Right ventricle myocardium inferior (tissue), 1 donor: Measurements from ENCODE around the gene RNF145. TPM values are rescaled to one million over a fixed set of nuclear protein-coding genes. Genes with fewer than 3 reads are reported as not detected.
"Not testable (repeated sequence)": the region's sequence is repeated elsewhere in the genome, so short reads cannot be mapped to it uniquely, and the experiment has no call there.

Source experiments
- ATAC-seq: fragments of 200-7000 bp; cut with Tn5 transposase; one replicate; pipeline ENCODE4 v1.9.1; 2020; ENCODE audit warnings: mild to moderate bottlenecking, moderate library complexity
- DNase-seq: peaks from one replicate; pipeline ENCODE4 v3.0.0; 2021; ENCODE audit errors: missing footprints
- intact Hi-C: fragments of 100-400 bp; cut with DNase I; formaldehyde crosslinking; loops from one replicate; pipeline ENCODE4 v1.11.0; 2022
- long read RNA-seq: library from polyadenylated mRNA; unstranded; transcript quantifications from one replicate; pipeline ENCODE4 v2.0.0, GENCODE V29; 2021
- total RNA-seq: library from RNA; stranded (reverse); fragmentation: NEBNext Ultra II Directional; extraction: Animal tissue kit (Norgen Biotek cat#: 25700); gene quantifications from one replicate; pipeline ENCODE4 v1.2.1, GENCODE V29; 2021
- donor health status: DM: no; HTN: yes; CAD: no; lungs with severe emphysema.

Gene RNF145, protein sequence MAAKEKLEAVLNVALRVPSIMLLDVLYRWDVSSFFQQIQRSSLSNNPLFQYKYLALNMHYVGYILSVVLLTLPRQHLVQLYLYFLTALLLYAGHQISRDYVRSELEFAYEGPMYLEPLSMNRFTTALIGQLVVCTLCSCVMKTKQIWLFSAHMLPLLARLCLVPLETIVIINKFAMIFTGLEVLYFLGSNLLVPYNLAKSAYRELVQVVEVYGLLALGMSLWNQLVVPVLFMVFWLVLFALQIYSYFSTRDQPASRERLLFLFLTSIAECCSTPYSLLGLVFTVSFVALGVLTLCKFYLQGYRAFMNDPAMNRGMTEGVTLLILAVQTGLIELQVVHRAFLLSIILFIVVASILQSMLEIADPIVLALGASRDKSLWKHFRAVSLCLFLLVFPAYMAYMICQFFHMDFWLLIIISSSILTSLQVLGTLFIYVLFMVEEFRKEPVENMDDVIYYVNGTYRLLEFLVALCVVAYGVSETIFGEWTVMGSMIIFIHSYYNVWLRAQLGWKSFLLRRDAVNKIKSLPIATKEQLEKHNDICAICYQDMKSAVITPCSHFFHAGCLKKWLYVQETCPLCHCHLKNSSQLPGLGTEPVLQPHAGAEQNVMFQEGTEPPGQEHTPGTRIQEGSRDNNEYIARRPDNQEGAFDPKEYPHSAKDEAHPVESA
- total RNA-seq: 21.9 TPM
- long read RNA-seq, partial matches to known transcripts: 4 of 4 reads
- long read RNA-seq, other reads (novel, unspliced or antisense): 0 of 4 reads

DNA sequence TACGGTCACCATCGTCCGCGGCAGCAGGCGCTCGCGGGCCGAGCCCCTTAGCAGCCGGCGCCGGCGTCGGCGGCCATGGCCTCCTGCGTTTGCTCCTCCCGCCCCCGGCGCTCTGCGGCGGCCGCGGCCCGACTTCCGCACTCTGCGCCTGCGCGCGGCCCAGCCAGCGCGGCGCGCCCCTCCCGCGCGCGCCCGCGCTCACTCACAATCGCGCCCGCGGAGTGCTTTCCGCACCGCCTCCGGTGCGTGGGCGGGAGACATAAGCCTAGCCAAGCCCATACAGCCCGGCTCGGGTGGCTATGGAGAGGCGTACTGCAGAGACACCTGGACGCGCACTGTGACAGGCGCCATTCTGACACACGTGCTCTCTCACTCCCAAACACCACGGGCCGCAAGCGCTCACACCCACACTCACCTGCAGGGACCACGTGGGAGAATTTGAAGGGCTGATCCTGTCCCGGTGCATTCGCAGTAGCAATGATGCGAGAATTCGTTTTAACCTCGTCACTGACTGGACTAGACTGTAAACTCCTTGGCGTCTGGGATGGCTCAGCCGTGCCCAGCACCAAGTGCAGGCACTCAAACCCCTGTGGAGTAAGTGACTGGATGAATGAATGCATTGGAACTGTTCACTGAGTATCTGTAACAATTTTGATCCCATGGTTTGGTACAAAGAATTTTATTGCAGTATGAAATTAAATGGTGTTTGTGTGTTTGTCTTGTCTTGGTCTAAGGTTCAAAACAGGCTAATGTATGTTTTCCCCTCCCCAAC is at the start of gene RNF145:
Gene RNF145 (minus strand): TSS at position 116 of the 772 bp plus-strand sequence. CDS start 5,936 bp downstream, outside the sequence.
- peak; percentile 82 for ATAC-seq
- peak; percentile 95 for DNase-seq
- intact Hi-C loops: loop anchor here (2.0 to 5.0 kb wide), 3 partner anchors 35 to 53 kb away; partner anchors contain the start of gene UBLCP1

DNA sequence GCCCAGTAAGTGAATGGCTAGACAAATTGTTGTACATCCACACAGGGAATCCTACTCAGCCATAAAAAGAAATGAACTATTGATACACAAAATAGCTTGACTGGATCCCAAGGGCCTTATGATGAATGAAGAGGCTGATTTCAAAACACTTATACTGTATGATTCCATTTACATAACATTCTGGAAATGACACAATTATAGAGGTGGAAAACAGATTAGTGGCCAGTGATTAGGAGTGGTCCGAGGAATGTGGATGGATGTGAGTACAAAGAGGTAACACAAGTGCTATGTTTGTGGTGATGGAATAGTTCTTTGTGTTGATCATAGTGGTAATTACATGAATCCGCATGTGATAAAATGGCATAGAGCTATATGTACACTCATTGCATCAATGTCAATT is 49.0 kb upstream of the RNF145 start:
- ATAC-seq: no peak

DNA sequence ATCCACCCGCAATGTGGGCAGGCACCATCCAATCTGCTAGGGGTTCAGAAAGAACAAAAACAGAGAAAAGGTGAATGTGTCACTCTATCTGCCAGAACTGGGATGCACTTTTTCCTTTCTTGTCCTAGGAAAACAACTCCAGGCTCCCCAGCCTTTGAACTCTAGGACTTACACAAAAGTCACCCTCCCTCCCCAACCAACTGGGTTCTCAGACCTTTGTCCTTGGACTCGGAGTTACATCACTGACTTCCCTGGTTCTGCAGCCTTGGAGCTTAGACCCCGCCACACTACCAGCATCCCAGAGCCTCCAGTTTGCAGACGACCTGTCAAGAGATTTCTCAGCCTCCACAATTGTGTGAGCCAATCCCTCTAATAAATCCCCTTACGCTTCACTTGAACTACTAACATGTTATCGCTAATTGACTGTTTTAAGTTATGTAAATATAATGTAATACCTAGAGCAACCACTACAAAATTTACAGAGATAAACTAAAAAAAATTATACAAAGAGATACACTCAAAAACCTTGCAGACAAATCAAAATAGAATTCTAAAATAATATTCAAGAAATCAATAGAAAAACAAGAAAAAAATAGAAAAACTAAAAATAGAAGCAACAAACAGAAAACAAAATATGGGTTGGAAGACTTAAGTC is 48.4 kb upstream of the RNF145 start:
- intact Hi-C loops: no loop called here
- no peak for DNase-seq

More for the DNA sequence above, 49.0 kb upstream of the RNF145 start:
- intact Hi-C loops: no loop called here
- no peak for DNase-seq

DNA sequence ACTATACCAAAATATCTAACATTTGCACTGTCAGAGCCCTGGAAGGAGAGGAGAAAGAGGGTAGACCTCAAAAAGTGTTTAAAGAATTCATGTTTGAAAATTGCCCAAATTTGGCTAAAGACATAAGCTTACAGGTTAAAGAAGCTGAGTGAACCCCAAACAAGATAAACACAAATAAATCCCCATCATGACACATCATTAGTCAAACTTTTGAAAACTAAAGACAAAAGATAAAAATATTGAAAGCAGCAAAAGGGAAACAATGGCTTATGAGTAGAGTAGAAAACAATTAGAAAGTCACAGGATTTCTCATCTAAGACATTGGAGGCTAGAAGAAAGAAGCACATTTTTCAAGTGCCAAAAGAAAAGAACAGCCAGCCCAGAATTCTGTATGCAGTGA is 47.7 kb upstream of the RNF145 start:
- intact Hi-C loops: no loop called here
- no peak for DNase-seq
- no peak for ATAC-seq

More for the DNA sequence above, 48.4 kb upstream of the RNF145 start:
- no peak for ATAC-seq

DNA sequence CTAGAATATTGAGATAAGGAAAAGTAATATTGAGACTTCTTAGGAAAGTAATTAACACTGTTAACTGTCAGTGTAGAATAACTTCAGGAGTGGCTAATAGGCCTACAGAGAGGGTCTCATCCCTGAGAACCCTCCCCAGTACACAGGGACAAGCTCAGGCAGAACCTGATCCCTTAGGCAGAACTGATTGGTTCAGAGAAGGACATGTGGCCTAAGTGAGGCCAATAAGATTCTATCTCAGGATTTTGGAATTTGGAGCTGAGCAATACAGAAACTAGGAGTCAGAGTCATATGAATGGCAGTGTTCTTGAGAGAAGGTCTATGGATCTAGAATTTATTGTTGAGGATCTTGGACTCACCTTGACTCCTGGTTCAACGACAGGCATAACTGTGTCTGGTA is 42.8 kb upstream of the RNF145 start:
- intact Hi-C loops: no loop called here
- no peak for DNase-seq
- no peak for ATAC-seq

DNA sequence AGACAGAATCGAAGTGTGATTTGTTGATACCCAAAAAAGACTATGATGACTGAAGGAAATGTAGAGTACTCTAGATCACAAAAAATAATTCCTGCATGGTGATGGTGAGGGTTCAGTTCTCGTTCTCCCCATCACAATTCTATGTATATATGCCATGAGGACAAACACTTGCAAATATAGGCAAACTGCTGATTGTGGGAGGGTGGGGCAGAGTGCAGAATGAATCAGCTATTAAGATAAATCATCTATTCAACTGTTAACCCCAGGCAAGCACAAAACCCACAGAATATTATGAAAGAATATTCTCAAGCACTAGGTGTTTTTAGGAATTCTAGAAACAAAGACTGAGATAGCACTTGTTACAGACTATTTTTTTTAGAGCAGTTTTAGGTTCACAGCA is 39.8 kb upstream of the RNF145 start:
- intact Hi-C loops: no loop called here
- no peak for DNase-seq
- no peak for ATAC-seq

DNA sequence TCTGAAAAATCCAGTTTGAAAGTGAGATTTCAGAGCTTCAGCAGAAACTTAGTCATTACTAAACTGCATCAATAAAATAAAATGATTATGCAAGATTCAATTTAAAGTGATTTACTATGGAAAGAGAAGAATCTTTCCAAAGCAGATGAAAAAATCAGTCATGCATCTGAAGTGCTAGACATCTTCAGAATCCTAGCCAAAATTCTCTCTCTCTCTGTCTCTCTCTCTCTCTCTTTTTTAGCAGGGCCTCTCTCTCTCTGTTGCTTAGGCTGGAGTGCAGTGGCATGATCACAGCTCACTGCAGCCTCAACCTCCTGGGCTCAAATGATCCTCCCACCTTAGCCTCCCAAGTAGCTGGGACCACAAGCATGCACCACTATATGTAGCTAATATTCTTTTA is 35.5 kb upstream of the RNF145 start:
- ATAC-seq (no peak), DNase-seq (no peak)
- intact Hi-C loops: no loop called here

DNA sequence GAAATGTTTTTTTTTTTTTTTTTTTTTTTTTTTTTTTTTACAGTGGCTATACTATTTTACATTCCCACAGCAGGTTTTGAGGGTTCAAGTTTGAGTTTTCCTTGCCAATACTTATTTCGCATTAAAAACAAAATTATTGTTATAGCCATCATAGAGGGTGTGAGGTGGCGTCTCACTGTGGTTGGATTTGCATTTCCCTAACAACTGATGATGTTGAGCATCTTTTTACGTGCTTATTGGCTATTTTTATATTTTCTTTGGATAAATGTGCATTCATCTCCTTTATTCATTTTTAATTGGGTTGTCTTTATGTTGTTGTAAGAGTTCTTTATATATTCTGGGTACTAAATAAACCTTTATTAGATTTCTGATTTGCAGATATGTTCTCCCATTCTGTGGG is 34.8 kb upstream of the RNF145 start:
- intact Hi-C loops: no loop called here
- no peak for ATAC-seq
- DNase-seq: no peak

DNA sequence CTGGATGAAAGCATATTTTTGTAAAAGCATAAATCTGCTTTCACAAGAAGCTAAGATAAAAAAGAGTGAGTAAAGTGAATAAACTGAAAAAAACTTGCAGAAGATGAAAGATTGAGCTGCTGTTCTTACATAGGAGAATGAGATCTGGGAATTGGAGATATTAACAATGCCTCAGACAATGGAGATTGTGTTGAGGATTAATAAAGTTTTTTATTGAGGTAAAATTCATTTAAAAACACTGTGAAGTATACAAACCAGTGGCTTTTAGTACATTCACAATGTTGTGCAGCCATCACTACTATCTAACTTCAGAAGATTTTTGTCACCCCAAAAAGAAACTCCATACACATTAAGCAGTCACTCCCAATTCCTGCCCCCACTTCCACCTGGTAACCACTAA is 34.0 kb upstream of the RNF145 start:
- no peak for ATAC-seq
- DNase-seq: no peak
- intact Hi-C loops: no loop called here

DNA sequence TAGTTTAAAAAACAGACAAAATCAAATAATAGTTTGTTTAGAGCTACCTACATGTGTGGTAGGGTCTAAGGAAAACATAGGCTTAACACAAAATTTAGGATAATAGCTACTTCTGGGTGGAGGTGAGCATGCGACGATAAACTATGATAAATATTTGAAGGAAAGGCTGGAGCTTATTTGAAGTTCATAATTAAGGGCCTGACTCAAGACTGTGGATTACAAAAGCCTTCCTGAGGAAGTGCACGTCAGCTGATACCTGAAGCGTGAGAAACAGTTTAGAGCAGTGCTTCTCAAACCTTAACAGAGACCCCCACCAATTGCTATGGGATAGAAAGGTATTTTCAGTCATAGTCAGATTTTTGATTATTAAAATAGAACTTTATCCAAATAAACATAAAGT is 33.3 kb upstream of the RNF145 start:
- ATAC-seq (no peak), DNase-seq (no peak)
- intact Hi-C loops: no loop called here

DNA sequence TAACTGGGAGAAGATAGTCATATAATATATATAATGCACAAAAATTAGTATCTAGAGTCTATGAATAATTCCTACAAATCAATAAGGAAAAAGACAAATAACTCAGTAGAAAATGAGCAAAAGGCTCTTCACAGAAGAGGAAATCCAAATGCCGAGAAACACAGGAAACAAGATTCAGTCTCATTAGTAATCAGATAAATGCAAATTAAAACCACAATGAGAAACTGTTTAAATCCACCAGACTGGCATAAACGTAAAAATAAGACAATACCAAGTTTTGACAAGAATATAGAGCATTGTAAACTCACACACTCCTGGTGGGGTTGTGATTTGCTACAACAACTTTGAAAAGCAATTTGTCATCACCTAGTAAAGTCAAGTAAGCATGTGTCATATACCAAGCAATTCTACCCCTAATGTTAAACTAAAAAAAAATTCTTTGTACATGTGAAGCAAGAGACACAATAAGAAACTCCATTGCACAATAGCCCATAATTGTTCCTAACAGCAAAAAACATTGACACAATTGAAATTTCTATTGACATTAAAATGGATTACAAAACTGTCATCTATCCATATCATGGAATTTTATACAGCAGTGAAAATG is 32.7 kb upstream of the RNF145 start:
- DNase-seq: no peak
- intact Hi-C loops: no loop called here
- no peak for ATAC-seq

DNA sequence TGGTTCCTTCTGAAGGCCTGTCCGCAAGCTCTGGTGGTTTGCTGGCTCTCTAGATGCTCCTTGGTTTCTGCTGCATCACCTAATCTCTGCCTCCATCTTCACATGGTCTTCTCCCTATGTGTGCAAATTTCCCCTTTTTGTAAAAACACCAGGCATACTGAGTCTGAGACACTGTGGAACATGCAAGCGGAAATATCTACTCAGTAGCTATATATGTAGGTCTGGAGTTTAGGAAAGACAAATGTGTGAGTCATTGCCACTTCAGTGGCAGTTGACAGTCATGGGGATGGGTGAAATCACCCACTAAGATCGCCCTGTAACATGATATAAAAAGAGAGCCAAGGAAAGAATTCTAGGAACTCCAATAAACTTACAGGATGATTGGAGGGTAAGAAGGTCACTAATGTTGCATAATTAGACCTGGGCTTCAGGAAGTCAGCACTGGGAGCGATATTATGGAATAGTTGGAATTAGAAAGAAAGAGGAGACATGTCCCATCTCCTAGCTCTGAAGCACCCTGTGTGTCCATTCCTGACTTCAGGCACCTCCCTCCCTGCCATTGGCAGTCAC is 31.0 kb upstream of the RNF145 start:
- DNase-seq: no peak
- ATAC-seq: no peak
- intact Hi-C loops: no loop called here

DNA sequence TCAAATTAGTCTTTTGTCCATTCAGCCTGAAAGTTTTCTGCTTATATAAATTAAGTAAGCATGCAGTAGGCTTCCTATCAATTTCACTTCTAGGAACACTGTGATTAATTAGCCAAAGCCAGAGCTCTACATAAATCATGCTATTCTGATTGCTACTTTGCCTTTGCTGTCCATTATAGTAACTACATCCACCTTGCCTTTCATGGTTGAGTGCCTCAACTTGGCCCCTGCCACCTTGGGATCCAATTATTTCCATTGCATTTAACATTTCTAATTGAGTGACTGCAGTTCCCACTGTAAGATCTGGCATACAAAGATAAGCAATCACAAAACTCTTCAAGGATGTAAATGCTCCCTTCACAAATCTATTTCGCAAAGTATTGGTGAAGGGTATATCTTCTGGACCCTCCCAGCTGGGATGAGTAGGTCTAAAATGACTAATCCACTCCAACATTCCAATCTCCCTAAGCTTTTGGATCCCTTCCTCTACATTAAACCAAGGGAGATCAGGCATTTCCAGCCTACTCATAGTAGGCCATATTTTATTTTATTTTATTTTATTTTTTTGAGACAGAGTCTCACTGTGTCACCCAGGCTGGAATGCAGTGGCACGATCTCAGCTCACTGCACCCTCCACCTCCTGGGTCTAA is 26.6 kb upstream of the RNF145 start:
- DNase-seq, ATAC-seq, intact Hi-C loops: not testable (repeated sequence)

DNA sequence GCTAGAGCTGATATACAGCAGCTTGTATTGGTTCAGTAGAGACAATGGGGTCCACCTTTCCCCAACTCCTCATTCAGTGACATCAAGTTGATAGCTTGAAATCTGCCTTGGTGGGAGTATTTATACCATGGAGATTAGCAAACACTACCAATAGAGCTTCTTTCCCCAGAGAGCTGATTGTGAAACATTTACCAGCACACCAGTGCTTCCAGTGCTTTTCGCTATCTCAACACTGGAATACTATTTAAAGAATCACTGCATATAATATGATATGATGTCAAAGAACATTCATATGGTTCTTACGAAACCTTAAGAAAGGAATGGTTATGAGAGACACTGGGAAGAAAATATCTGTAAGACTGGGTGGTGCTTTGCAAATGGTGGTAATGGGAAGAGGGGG is 21.8 kb upstream of the RNF145 start:
- no peak for DNase-seq
- intact Hi-C loops: no loop called here
- no peak for ATAC-seq

DNA sequence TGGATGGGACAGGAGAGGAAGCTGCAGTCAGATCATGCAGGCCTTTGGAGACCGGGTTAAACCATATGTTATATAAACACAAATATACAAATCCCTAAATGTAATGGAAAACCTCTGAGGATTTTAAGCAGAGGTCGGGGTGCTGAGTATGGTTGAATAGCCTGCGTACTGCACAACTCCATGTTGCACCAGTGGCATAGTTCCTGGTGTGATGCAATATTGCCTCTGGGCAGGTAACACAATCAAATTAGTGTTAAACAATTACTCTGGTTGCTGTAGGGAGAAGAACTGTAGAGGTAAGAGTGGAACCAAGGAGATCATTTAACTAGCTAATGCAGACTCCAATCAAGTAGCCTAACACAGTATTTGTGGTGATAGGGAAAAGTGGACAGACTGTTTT is 21.3 kb upstream of the RNF145 start:
- intact Hi-C loops: no loop called here
- ATAC-seq (no peak), DNase-seq (no peak)

DNA sequence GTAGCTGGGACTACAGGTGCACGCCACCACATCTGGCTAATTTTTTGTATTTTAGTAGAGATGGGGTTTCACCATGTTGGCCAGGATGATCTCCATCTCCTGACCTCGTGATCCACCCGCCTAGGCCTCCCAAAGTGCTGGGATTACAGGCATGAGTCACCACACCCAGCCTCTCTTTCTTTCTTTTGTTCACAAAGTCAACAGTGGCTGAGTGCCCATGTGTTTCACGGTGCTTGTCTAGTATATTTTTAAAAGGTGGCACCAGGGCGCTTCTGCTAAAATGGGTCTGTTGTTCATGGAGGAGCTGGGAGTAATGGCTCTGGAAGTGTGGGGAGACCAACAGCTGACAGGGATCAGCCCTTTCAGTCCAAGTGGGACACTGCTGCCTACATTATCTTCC is 18.7 kb upstream of the RNF145 start:
- ATAC-seq, DNase-seq, intact Hi-C loops: not testable (repeated sequence)

DNA sequence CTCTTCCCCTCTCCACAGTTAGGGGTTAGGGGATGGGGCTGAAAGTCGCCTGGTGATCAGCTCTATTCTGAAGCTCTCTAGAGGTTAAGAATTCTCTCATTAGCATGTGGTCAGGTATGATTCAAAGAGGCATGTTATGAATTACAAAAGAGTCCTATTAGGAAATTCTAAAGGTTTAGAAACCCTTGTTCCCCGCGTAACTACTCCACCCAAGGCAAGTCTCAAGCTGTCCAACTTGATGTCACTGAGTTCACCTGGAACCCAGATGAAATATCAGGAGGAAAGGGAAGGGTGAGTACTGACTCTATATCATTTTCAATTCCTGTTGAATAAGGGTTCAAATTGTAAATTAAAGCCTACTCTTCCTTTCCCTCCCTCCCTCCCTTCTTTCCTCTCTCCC is 18.1 kb upstream of the RNF145 start:
- ATAC-seq (no peak), DNase-seq (no peak)
- intact Hi-C loops: no loop called here

DNA sequence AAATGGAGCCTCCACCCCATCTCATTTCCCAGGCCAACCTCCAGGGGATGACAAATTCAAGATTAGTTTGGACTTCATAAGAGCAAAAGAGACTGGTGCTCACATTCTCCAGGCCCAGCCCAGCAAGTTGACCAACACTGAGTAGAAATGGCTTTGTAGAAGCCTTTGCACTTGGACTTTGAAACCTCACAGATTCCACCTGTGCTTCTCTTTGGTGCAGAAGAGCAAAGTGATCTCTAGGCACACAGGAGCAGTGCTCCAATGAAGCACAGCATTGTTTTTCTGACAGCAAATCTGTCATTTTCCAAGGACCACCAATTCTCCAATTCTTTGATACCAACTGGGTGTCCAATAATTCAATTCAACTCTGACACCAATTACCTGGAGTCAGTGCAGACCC is 17.1 kb upstream of the RNF145 start:
- no peak for DNase-seq
- ATAC-seq: no peak
- intact Hi-C loops: no loop called here
